Measurements from ENCODE around the gene BCL2L14. TPM values are rescaled to one million over a fixed set of nuclear protein-coding genes. Genes with fewer than 3 reads are reported as not detected.

Gene BCL2L14
- total and polyA plus RNA-seq, 3 experiments from 2014 or later: 0.20 to 0.22 TPM; not detected in 1

DNA sequence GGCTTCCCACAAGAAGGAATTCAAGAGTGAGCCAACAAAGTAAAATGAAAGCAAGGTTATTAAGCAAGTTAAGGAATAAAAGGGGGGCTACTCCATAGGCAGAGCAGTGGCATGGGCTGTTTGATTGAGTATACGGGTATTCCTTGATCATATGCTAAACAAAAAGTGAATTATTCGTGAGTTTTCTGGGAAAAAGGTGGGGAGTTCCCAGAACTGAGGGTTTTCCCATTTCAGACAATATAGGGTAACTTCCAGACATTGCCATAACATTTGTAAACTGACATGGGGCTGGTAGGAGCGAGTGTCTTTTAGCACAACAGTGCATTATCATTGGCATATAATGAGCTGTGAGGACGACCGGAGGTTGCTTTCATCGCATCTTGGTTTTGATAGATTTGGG is 2.0 kb upstream of the BCL2L14 start:
- DNase-seq: no peak
- Mint-ChIP-seq H3K27ac (peak overlapping the region in 2 of 8 donors; percentile 67 to 70), H3K27me3 (peaks cover 10 to 12% of the 10 kb centered on the region in 2 donors), H3K36me3 (no peaks in the 10 kb centered on the region), H3K4me1 (peaks cover 14 to 20% (median 15%) of the 10 kb centered on the region in 3 donors), H3K4me3 (no peak overlapping the region), H3K9me3 (no peaks in the 10 kb centered on the region)
- Histone ChIP-seq H3K27ac (ENCODE audit: low read depth, low read length) (no peak overlapping the region), H3K9me3 (ENCODE audit: low read length) (no peaks in the 10 kb centered on the region), H3K36me3 (ENCODE audit: insufficient read depth, low read length) (no peaks in the 10 kb centered on the region), H3K4me1 (ENCODE audit: insufficient read depth, low read length) (peaks cover 16% of the 10 kb centered on the region), H3K27me3 (ENCODE audit: insufficient read depth, low read length, poor library complexity, severe bottlenecking) (no peaks in the 10 kb centered on the region), H3K4me3 (ENCODE audit: low read length) (no peak overlapping the region)
- POLR2A ChIA-PET: no interaction called here
- CTCF ChIA-PET: interaction anchor here (0.7 kb wide), 1 partner anchor 35 kb away, joined by 3 read pairs; no protein-coding TSS in a partner anchor

DNA sequence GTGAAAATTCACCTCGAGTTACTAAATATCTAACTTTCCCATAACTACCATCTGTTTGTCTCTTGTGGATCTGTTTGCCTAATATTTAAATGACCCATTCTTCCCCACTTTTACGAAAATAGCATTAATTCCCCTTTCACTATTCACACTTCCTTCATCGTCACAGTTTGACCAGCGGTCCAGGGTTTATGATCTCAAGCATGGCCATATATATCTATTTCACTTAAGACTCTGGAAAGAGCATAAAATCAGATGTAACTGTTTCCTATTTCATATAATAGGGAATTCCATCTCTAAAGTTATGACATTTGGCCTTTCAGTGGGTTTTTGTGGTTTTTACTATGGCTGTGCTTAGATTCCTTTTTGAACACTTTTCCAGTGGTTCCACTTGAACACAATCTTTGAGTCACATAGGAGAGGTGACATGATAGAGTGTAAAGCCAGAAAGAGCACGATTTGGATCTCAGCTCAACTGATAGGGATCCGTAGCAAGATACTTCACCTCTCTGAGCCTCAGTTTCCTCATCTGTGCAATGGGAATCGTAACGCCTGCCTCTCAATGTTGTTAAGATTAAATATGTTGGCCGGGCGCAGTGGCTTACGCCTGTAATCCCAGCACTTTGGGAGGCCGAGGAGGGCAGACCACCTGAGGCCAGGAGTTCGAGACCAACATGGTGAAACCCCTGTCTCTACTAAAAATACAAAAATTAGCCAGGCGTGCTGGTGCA is 754 bp upstream of the BCL2L14 start:
- peaks cover 10 to 12% of the 10 kb centered on the region in 2 donors for H3K27me3 Mint-ChIP-seq
- H3K9me3 Mint-ChIP-seq: no peaks in the 10 kb centered on the region
- no peaks in the 10 kb centered on the region for H3K36me3 ChIP-seq (ENCODE audit: insufficient read depth, low read length)
- no peaks in the 10 kb centered on the region for H3K9me3 ChIP-seq (ENCODE audit: low read length)
- peaks cover 16% of the 10 kb centered on the region for H3K4me1 ChIP-seq (ENCODE audit: insufficient read depth, low read length)
- DNase-seq: no peak
- no peak overlapping the region for H3K4me3 ChIP-seq (ENCODE audit: low read length)
- no peaks in the 10 kb centered on the region for H3K27me3 ChIP-seq (ENCODE audit: insufficient read depth, low read length, poor library complexity, severe bottlenecking)
- no peak overlapping the region for H3K27ac Mint-ChIP-seq
- no peak overlapping the region for H3K27ac ChIP-seq (ENCODE audit: low read depth, low read length)
- H3K36me3 Mint-ChIP-seq: no peaks in the 10 kb centered on the region
- peaks cover 14 to 20% (median 15%) of the 10 kb centered on the region in 3 donors for H3K4me1 Mint-ChIP-seq
- CTCF ChIA-PET: no interaction called here
- peak overlapping the region in 2 of 7 donors; percentile 29 to 37 for H3K4me3 Mint-ChIP-seq
- POLR2A ChIA-PET: no interaction called here

GRCh38 chr12:12072064-12072760 is 1.5 kb downstream of the BCL2L14 start:
- Mint-ChIP-seq H3K27ac (peak overlapping the region in 1 of 8 donors; percentile 32), H3K4me1 (peaks cover 14 to 20% (median 15%) of the 10 kb centered on the region in 3 donors), H3K4me3 (peak overlapping the region in 5 of 7 donors; percentile 29 to 75 (median 54)), H3K36me3 (no peaks in the 10 kb centered on the region), H3K9me3 (no peaks in the 10 kb centered on the region), H3K27me3 (peaks cover 13 to 21% of the 10 kb centered on the region in 2 donors)
- ChIA-PET POLR2A (no interaction called here), CTCF (interaction anchor here (1.1 to 1.5 kb wide), 2 partner anchors 10 to 256 kb away, joined by 4 to 5 read pairs; no protein-coding TSS in a partner anchor)
- no peaks in the 10 kb centered on the region for H3K9me3 ChIP-seq (ENCODE audit: low read length)
- DNase-seq: peak in 2 of 5 donors; percentile 5 to 21
- no peaks in the 10 kb centered on the region for H3K36me3 ChIP-seq (ENCODE audit: insufficient read depth, low read length)
- H3K4me3 ChIP-seq (ENCODE audit: low read length): peak overlapping the region; percentile 55
- no peaks in the 10 kb centered on the region for H3K27me3 ChIP-seq (ENCODE audit: insufficient read depth, low read length, poor library complexity, severe bottlenecking)
- H3K27ac ChIP-seq (ENCODE audit: low read depth, low read length): no peak overlapping the region
- peaks cover 16% of the 10 kb centered on the region for H3K4me1 ChIP-seq (ENCODE audit: insufficient read depth, low read length)

DNA sequence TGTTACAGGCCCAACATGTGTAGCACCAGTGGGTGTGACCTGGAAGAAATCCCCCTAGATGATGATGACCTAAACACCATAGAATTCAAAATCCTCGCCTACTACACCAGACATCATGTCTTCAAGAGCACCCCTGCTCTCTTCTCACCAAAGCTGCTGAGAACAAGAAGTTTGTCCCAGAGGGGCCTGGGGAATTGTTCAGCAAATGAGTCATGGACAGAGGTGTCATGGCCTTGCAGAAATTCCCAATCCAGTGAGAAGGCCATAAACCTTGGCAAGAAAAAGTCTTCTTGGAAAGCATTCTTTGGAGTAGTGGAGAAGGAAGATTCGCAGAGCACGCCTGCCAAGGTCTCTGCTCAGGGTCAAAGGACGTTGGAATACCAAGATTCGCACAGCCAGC is 8.6 kb downstream of the BCL2L14 start:
- ChIA-PET POLR2A (no interaction called here), CTCF (no interaction called here)
- DNase-seq: no peak
- Histone ChIP-seq H3K4me3 (ENCODE audit: low read length) (no peak overlapping the region), H3K27me3 (ENCODE audit: insufficient read depth, low read length, poor library complexity, severe bottlenecking) (no peaks in the 10 kb centered on the region), H3K9me3 (ENCODE audit: low read length) (no peaks in the 10 kb centered on the region), H3K4me1 (ENCODE audit: insufficient read depth, low read length) (no peaks in the 10 kb centered on the region), H3K36me3 (ENCODE audit: insufficient read depth, low read length) (no peaks in the 10 kb centered on the region), H3K27ac (ENCODE audit: low read depth, low read length) (no peak overlapping the region)
- Mint-ChIP-seq H3K4me1 (no peaks in the 10 kb centered on the region), H3K27ac (no peak overlapping the region), H3K4me3 (no peak overlapping the region), H3K27me3 (peaks cover 3 to 12% of the 10 kb centered on the region in 2 donors), H3K36me3 (no peaks in the 10 kb centered on the region), H3K9me3 (no peaks in the 10 kb centered on the region)

DNA sequence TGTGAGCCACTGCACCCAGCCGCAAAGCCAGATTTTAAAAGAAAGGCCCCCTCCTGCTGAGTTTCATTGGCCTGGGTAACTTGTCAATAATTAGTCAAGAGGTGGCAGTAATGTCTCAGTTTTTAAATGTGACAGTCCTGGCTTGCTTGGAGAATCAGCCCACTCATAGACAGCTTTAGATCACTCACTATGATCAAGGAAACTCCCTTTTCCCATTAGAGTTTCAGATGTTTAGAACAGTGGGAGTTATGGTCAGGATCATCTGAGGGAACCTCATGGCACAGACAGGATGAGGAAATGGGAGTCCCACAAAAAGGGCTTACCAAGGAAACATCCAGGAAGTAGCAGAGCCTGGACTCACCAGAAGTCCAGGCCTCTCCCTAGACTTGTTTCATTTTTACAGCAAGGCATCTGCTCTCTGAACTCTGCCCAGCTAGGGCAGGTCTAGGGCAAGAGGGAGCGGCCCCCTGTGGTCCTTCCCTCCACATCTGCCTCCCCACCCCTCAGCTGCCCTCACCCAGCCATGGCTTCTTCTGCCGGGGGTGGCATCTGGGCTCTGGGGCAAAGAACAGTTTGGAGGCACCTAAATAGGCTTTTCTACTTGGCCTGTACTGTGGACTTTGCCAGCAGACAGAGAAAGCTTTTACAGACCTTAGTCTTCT is 11.2 kb downstream of the BCL2L14 start:
- Mint-ChIP-seq H3K27me3 (peaks cover 2 to 5% of the 10 kb centered on the region in 2 donors), H3K9me3 (no peaks in the 10 kb centered on the region), H3K27ac (peak overlapping the region in 1 of 8 donors; percentile 3), H3K36me3 (no peaks in the 10 kb centered on the region), H3K4me3 (no peak overlapping the region), H3K4me1 (no peaks in the 10 kb centered on the region)
- ChIA-PET POLR2A (no interaction called here), CTCF (interaction anchor here (1.4 to 2.3 kb wide), 3 partner anchors 10 to 596 kb away, joined by 3 to 9 read pairs (median 5); no protein-coding TSS in a partner anchor)
- Histone ChIP-seq H3K36me3 (ENCODE audit: insufficient read depth, low read length) (no peaks in the 10 kb centered on the region), H3K4me1 (ENCODE audit: insufficient read depth, low read length) (no peaks in the 10 kb centered on the region), H3K27ac (ENCODE audit: low read depth, low read length) (no peak overlapping the region), H3K9me3 (ENCODE audit: low read length) (no peaks in the 10 kb centered on the region), H3K27me3 (ENCODE audit: insufficient read depth, low read length, poor library complexity, severe bottlenecking) (no peaks in the 10 kb centered on the region), H3K4me3 (ENCODE audit: low read length) (no peak overlapping the region)
- DNase-seq: no peak

GRCh38 chr12:12083688-12084087 is 12.9 kb downstream of the BCL2L14 start:
- CTCF ChIA-PET: interaction anchor here (1.4 kb wide), 1 partner anchor 11 kb away, joined by 4 read pairs; no protein-coding TSS in a partner anchor
- no peaks in the 10 kb centered on the region for H3K9me3 Mint-ChIP-seq
- Histone ChIP-seq H3K4me3 (ENCODE audit: low read length) (no peak overlapping the region), H3K4me1 (ENCODE audit: insufficient read depth, low read length) (no peaks in the 10 kb centered on the region), H3K36me3 (ENCODE audit: insufficient read depth, low read length) (no peaks in the 10 kb centered on the region), H3K27me3 (ENCODE audit: insufficient read depth, low read length, poor library complexity, severe bottlenecking) (no peaks in the 10 kb centered on the region), H3K9me3 (ENCODE audit: low read length) (no peaks in the 10 kb centered on the region), H3K27ac (ENCODE audit: low read depth, low read length) (no peak overlapping the region)
- POLR2A ChIA-PET: no interaction called here
- DNase-seq: no peak
- H3K36me3 Mint-ChIP-seq: no peaks in the 10 kb centered on the region
- H3K4me3 Mint-ChIP-seq: no peak overlapping the region
- no peaks in the 10 kb centered on the region for H3K4me1 Mint-ChIP-seq
- no peak overlapping the region for H3K27ac Mint-ChIP-seq
- H3K27me3 Mint-ChIP-seq: peaks cover 5 to 18% of the 10 kb centered on the region in 2 donors

DNA sequence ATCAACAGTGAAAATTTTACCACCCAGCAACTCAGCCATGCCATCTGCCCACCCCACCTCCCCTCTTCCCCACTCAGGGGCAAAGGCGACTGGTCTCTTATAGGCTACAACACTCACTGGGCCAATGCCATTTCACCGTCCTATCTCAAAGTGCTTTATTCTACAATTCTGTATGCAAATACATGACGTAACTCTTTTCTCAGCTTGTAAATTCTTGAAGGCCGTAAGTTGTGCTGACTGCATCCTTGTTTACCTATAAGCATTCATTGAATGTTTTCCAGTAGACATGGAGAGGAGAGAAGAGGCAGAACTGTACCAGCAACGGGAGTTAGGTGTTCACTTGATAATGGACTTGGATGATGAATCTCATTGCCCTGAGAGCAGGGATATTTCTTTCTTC is 15.6 kb downstream of the BCL2L14 start:
- no peak overlapping the region for H3K4me3 ChIP-seq (ENCODE audit: low read length)
- H3K27ac ChIP-seq (ENCODE audit: low read depth, low read length): no peak overlapping the region
- no peaks in the 10 kb centered on the region for H3K27me3 ChIP-seq (ENCODE audit: insufficient read depth, low read length, poor library complexity, severe bottlenecking)
- no peaks in the 10 kb centered on the region for H3K4me1 ChIP-seq (ENCODE audit: insufficient read depth, low read length)
- no peak overlapping the region for H3K27ac Mint-ChIP-seq
- H3K4me3 Mint-ChIP-seq: no peak overlapping the region
- CTCF ChIA-PET: interaction anchor here (2.3 kb wide), 1 partner anchor 9 kb away, joined by 6 read pairs; no protein-coding TSS in a partner anchor
- H3K36me3 ChIP-seq (ENCODE audit: insufficient read depth, low read length): no peaks in the 10 kb centered on the region
- H3K27me3 Mint-ChIP-seq: peaks cover 6 to 24% of the 10 kb centered on the region in 2 donors
- POLR2A ChIA-PET: no interaction called here
- H3K9me3 Mint-ChIP-seq: no peaks in the 10 kb centered on the region
- no peaks in the 10 kb centered on the region for H3K9me3 ChIP-seq (ENCODE audit: low read length)
- no peaks in the 10 kb centered on the region for H3K4me1 Mint-ChIP-seq
- H3K36me3 Mint-ChIP-seq: no peaks in the 10 kb centered on the region
- no peak for DNase-seq

Measured in CD8-positive, alpha-beta memory T cell (primary cell).